ENCODE data around the gene TBC1D4. TPM values are rescaled to one million over a fixed set of nuclear protein-coding genes. Genes with fewer than 3 reads are reported as not detected.

The TBC1D4 gene
- total RNA-seq, 1 experiment from 2014 or later: 19.5 TPM

DNA sequence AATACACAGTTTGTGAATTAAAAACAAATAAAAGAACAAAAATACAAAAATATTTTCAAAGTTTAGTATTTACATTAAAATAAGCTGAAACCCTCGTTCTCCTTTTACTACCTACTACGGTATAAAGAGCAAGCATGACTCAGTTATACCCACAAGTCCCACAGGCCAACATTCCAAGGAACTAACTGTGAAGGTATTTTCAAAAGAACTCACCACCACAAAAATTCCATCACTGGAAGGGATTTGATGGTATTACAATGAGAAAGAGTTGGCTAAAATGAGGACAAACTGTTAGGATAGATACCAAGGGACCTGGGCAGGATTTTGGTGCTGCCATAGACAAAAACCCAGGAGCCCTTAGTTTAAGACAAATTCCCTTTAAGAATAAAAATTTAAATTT, 122.7 kb downstream of the TBC1D4 start:
- Histone ChIP-seq H3K4me3 (no peak overlapping the region), H3K27me3 (ENCODE audit: insufficient read depth, low read depth) (no peaks in the 10 kb centered on the region), H3K9me3 (ENCODE audit: insufficient read depth, low read depth) (no peaks in the 10 kb centered on the region), H3K9me2 (ENCODE audit: insufficient read depth) (no peaks in the 10 kb centered on the region), H3K4me2 (no peak overlapping the region), H2AFZ (no peak overlapping the region), H3F3A (ENCODE audit: insufficient read depth, low read depth) (no peaks in the 10 kb centered on the region), H3K79me2 (ENCODE audit: low read depth) (no peaks in the 10 kb centered on the region), H3K27ac (no peak overlapping the region), H3K4me1 (replicated peaks; ENCODE audit: insufficient read depth) (no peaks in the 10 kb centered on the region), H4K20me1 (ENCODE audit: insufficient read depth) (no peaks in the 10 kb centered on the region), H3K36me3 (ENCODE audit: low read depth) (no peaks in the 10 kb centered on the region)
- POLR2A ChIA-PET (ENCODE audit: unreplicated experiment): interaction anchor here (0.5 kb wide), 1 partner anchor 110 kb away, joined by 3 read pairs; no protein-coding TSS in a partner anchor
- BruUV-seq (replicated peaks): no TSS peak
- peak in 1 of 2 experiments; percentile 11 for DNase-seq
- CTCF ChIA-PET: no interaction called here
- intact Hi-C loops (cut with micrococcal nuclease; ENCODE audit: unreplicated experiment): loop anchor here (1.0 kb wide), 1 partner anchor 123 kb away; the partner anchor contains the start of gene TBC1D4
- TF ChIP-seq, protein P1, sequence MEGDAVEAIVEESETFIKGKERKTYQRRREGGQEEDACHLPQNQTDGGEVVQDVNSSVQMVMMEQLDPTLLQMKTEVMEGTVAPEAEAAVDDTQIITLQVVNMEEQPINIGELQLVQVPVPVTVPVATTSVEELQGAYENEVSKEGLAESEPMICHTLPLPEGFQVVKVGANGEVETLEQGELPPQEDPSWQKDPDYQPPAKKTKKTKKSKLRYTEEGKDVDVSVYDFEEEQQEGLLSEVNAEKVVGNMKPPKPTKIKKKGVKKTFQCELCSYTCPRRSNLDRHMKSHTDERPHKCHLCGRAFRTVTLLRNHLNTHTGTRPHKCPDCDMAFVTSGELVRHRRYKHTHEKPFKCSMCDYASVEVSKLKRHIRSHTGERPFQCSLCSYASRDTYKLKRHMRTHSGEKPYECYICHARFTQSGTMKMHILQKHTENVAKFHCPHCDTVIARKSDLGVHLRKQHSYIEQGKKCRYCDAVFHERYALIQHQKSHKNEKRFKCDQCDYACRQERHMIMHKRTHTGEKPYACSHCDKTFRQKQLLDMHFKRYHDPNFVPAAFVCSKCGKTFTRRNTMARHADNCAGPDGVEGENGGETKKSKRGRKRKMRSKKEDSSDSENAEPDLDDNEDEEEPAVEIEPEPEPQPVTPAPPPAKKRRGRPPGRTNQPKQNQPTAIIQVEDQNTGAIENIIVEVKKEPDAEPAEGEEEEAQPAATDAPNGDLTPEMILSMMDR (conservative IDR thresholded peaks at IDR 0.05): no peak

- ChIA-PET CTCF (interaction anchor here (0.6 kb wide), 1 partner anchor 192 kb away, joined by 11 read pairs; no protein-coding TSS in a partner anchor), POLR2A (ENCODE audit: unreplicated experiment) (no interaction called here)
- H3K9me3 ChIP-seq (ENCODE audit: insufficient read depth, low read depth): no peaks in the 10 kb centered on the region
- H3K4me3 ChIP-seq: no peak overlapping the region
- BruUV-seq (replicated peaks): no TSS peak
- TF ChIP-seq EZH2 (IDR thresholded peaks at IDR 0.05; ENCODE audit: low read depth): no peak
- TF ChIP-seq, protein P1 (conservative IDR thresholded peaks at IDR 0.05): peak; percentile 64
- no peaks in the 10 kb centered on the region for H4K20me1 ChIP-seq (ENCODE audit: insufficient read depth)
- H3K79me2 ChIP-seq (ENCODE audit: low read depth): no peaks in the 10 kb centered on the region
- intact Hi-C loops (cut with micrococcal nuclease; ENCODE audit: unreplicated experiment): no loop called here
- DNase-seq: peak in 1 of 2 experiments; percentile 7
- no peak overlapping the region for H2AFZ ChIP-seq
- no peak overlapping the region for H3K4me2 ChIP-seq
- no peaks in the 10 kb centered on the region for H3K9me2 ChIP-seq (ENCODE audit: insufficient read depth)
- no peaks in the 10 kb centered on the region for H3K4me1 ChIP-seq (replicated peaks; ENCODE audit: insufficient read depth)
- no peaks in the 10 kb centered on the region for H3F3A ChIP-seq (ENCODE audit: insufficient read depth, low read depth)
- H3K27me3 ChIP-seq (ENCODE audit: insufficient read depth, low read depth): no peaks in the 10 kb centered on the region
- H3K27ac ChIP-seq: no peak overlapping the region
- H3K36me3 ChIP-seq (ENCODE audit: low read depth): no peaks in the 10 kb centered on the region
Observed at GRCh38 chr13:75357576-75358289, 124.2 kb downstream of the TBC1D4 start.

- H3K9me3 ChIP-seq (ENCODE audit: insufficient read depth, low read depth): no peaks in the 10 kb centered on the region
- no peaks in the 10 kb centered on the region; the same call in 1 of the 2 replicates for H3F3A ChIP-seq (ENCODE audit: insufficient read depth, low read depth)
- intact Hi-C loops (cut with micrococcal nuclease; ENCODE audit: unreplicated experiment): no loop called here
- DNase-seq: no peak
- H3K79me2 ChIP-seq (ENCODE audit: low read depth): no peaks in the 10 kb centered on the region
- no peak overlapping the region for H3K4me3 ChIP-seq
- no peak overlapping the region for H2AFZ ChIP-seq
- no peaks in the 10 kb centered on the region for H3K36me3 ChIP-seq (ENCODE audit: low read depth)
- no peaks in the 10 kb centered on the region for H3K4me1 ChIP-seq (replicated peaks; ENCODE audit: insufficient read depth)
- BruUV-seq (replicated peaks): no TSS peak
- no peaks in the 10 kb centered on the region for H4K20me1 ChIP-seq (ENCODE audit: insufficient read depth)
- CTCF ChIA-PET: no interaction called here
- no peak overlapping the region for H3K4me2 ChIP-seq
- TF ChIP-seq, protein P1 (conservative IDR thresholded peaks at IDR 0.05): no peak
- TF ChIP-seq EZH2 (IDR thresholded peaks at IDR 0.05; ENCODE audit: low read depth): no peak
- no peaks in the 10 kb centered on the region for H3K27me3 ChIP-seq (ENCODE audit: insufficient read depth, low read depth)
- POLR2A ChIA-PET (ENCODE audit: unreplicated experiment): no interaction called here
- H3K9me2 ChIP-seq (ENCODE audit: insufficient read depth): no peaks in the 10 kb centered on the region
- H3K27ac ChIP-seq: no peak overlapping the region
Observed at GRCh38 chr13:75356421-75356820, 125.5 kb downstream of the TBC1D4 start.
